SJSA1 (cell line): ENCODE data around the gene PTPN12. TPM values are rescaled to one million over a fixed set of nuclear protein-coding genes. Genes with fewer than 3 reads are reported as not detected.
"Not testable (repeated sequence)": the region's sequence is repeated elsewhere in the genome, so short reads cannot be mapped to it uniquely, and the experiment has no call there.

Experiments
- DNase-seq, 2 experiments: peaks; one replicate each; pipeline ENCODE4 v3.0.0-alpha.2; 2015 to 2020; ENCODE audit warnings: low spot score in 2 of 2, low read depth in 1 of 2
- H3K27ac ChIP-seq: fragments of 250-450 bp; sonication (Bioruptor Pico); 2 replicates; pipeline ENCODE4 v1.5.1; 2020; ENCODE audit warnings: mild to moderate bottlenecking, moderate library complexity
- H3K27me3 ChIP-seq: fragments of 250-450 bp; sonication (Bioruptor Pico); replicated peaks from 2 replicates; pipeline ENCODE4 v1.5.1; 2020; ENCODE audit warnings: mild to moderate bottlenecking, moderate library complexity
- H3K36me3 ChIP-seq: fragments of 250-450 bp; sonication (Bioruptor Pico); 2 replicates; pipeline ENCODE4 v1.5.1; 2020; ENCODE audit warnings: mild to moderate bottlenecking
- H3K4me1 ChIP-seq: fragments of 250-450 bp; sonication (Bioruptor Pico); replicated peaks from 2 replicates; pipeline ENCODE4 v1.6.1; 2021; ENCODE audit warnings: mild to moderate bottlenecking
- H3K4me3 ChIP-seq: fragments of 250-450 bp; sonication (Bioruptor Pico); 2 replicates; pipeline ENCODE4 v1.5.1; 2020; ENCODE audit warnings: mild to moderate bottlenecking
- H3K9me3 ChIP-seq: fragments of 250-450 bp; sonication (Bioruptor Pico); replicated peaks from 2 replicates; pipeline ENCODE4 v1.5.1; 2020; ENCODE audit warnings: mild to moderate bottlenecking
- total RNA-seq: library from RNA; depleted of rRNA; stranded (reverse); fragments of >200 nt; shearing (Covaris generic); gene quantifications from 2 replicates; pipeline ENCODE4 v1.2.3, GENCODE V29; 2014; rRNA removed

Gene PTPN12
- total RNA-seq: 24.7 and 34.8 TPM in 2 replicates

GRCh38 chr7:77537136-77537777, at the start of gene PTPN12:
TSS of gene PTPN12 (plus strand) at chr7:77537295. CDS start at chr7:77537547, 252 bp downstream.
- H3K27me3 ChIP-seq: no peaks in the 10 kb centered on the region
- H3K9me3 ChIP-seq: no peaks in the 10 kb centered on the region
- H3K27ac ChIP-seq: peak within 1 kb of the TSS; percentile 89
- peaks cover 20% of the 10 kb centered on the region for H3K36me3 ChIP-seq
- no peak for DNase-seq
- H3K4me1 ChIP-seq: peaks cover 12% of the 10 kb centered on the region
- H3K4me3 ChIP-seq: peak within 1 kb of the TSS; percentile 88

- Histone ChIP-seq H3K36me3 (no peaks in the 10 kb centered on the region), H3K4me3 (no peak overlapping the region), H3K27ac (no peak overlapping the region), H3K4me1 (no peaks in the 10 kb centered on the region), H3K27me3 (no peaks in the 10 kb centered on the region), H3K9me3 (no peaks in the 10 kb centered on the region)
- no peak for DNase-seq
Measured at GRCh38 chr7:77488986-77489385, 48.1 kb upstream of the PTPN12 start.

- Histone ChIP-seq H3K27ac (no peak overlapping the region), H3K27me3 (no peaks in the 10 kb centered on the region), H3K4me3 (no peak overlapping the region), H3K36me3 (no peaks in the 10 kb centered on the region), H3K9me3 (no peaks in the 10 kb centered on the region), H3K4me1 (no peaks in the 10 kb centered on the region)
- DNase-seq: no peak
Measured at GRCh38 chr7:77497079-77497478, 40.0 kb upstream of the PTPN12 start.

DNA sequence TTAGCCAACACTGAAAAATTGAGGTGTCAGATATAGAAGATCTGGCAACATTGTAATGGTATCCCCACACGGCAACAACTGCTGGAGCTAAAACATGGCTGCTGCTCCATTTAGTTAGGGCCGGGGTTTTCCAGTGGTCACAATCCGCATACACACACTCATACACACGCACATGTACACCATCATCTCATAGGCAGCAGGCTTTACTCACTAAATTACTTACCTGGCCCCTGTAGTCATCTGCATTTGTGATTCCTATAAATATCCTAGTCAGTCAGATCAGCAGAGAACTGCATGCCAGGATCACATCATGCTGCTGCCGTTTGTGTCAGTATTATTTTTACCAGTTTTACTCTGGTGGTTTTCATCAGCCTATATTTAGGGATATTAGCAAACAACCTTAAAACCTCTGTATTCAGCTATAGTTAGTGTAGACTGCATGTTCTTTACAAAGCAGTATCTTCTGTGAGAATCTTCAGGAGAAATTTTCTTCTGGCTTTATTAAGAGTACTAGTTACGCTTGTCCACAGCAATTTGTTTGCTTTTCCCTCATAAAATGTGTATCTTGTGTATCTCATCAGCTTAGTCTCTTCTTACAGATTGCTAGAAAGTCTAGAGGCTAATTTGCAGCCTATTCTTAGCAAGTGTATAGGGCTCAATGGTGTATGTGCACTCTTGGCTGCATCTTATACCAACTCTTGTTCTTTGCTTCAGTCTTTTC, 38.3 kb upstream of the PTPN12 start:
- H3K4me3 ChIP-seq: no peak overlapping the region
- no peaks in the 10 kb centered on the region for H3K9me3 ChIP-seq
- no peaks in the 10 kb centered on the region for H3K4me1 ChIP-seq
- no peak for DNase-seq
- no peaks in the 10 kb centered on the region for H3K27me3 ChIP-seq
- H3K27ac ChIP-seq: no peak overlapping the region
- H3K36me3 ChIP-seq: no peaks in the 10 kb centered on the region

GRCh38 chr7:77501192-77501515, 35.9 kb upstream of the PTPN12 start:
- Histone ChIP-seq H3K4me1 (peaks cover 16% of the 10 kb centered on the region), H3K4me3 (no peak overlapping the region), H3K36me3 (no peaks in the 10 kb centered on the region), H3K27me3 (no peaks in the 10 kb centered on the region), H3K27ac (no peak overlapping the region), H3K9me3 (no peaks in the 10 kb centered on the region)
- DNase-seq: no peak

DNA sequence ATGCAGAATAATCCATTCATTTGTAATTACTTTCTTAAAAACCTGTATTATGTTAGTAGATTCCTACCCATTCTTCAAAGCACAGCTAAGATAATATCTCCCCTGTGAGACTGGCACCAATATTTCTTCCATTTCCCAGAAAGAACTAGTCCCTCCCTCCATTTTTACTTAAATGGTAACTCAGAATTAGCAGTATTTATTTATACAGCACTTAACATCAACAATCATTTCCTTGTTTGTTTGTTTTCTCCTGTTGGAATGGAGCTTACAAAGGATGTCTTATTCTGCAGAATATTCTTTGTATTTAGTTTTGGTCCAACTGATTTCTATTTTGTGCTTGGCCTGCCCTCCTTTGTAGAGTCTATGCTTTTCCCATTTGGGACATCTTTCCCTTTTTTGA, 32.1 kb upstream of the PTPN12 start:
- peaks cover 16% of the 10 kb centered on the region for H3K4me1 ChIP-seq
- peak in 1 of 2 experiments; percentile 67 for DNase-seq
- no peaks in the 10 kb centered on the region for H3K27me3 ChIP-seq
- H3K27ac ChIP-seq: no peak overlapping the region
- no peaks in the 10 kb centered on the region for H3K9me3 ChIP-seq
- H3K36me3 ChIP-seq: no peaks in the 10 kb centered on the region
- H3K4me3 ChIP-seq: no peak overlapping the region

DNA sequence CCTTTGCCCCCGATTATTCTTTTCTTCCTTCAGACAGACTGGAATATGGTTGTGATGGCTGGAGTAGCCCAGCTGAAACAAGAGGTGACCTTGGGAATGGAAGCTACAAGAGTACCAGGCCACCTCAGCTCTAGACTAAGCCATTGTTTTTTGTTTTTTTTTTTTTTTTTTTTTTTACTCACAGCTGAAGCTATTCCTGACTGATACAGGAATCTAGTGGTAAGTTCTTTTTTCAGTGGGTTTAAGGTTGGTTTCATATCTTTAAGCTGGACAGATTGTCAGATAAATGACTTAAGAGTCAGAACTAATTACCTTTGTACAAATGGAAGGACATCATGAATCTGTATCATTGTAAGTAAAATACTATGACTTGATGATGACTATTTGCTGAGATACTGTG, 30.2 kb upstream of the PTPN12 start:
- Histone ChIP-seq H3K27ac (no peak overlapping the region), H3K27me3 (no peaks in the 10 kb centered on the region), H3K4me3 (no peak overlapping the region), H3K9me3 (no peaks in the 10 kb centered on the region), H3K4me1 (peaks cover 16% of the 10 kb centered on the region), H3K36me3 (no peaks in the 10 kb centered on the region)
- DNase-seq: no peak

DNA sequence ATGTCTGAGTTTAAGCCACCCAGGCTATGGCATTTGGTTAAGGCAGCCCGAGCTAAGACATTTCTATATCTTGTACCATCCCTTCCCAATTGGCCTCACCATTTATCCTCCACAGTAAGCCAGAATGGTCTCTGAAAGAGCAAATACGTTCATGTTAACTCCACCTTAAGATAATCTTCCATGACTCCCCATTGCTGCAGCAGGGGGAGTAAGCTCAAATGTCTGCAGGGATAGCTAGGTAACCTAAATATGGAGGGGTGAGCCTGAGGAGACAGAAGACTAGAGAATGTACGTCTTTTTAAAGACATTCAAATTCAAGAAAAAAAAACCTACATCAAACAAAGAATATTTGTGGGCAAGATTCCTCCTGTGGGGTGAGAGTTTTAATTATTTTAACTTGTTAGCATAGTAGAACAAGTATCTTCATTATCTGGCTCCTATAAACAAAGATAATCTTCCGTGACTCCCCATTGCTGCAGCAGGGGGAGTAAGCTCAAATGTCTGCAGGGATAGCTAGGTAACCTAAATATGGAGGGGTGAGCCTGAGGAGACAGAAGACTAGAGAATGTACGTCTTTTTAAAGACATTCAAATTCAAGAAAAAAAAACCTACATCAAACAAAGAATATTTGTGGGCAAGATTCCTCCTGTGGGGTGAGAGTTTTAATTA, 24.0 kb upstream of the PTPN12 start:
- H3K9me3 ChIP-seq, H3K36me3 ChIP-seq, H3K27ac ChIP-seq, H3K27me3 ChIP-seq, DNase-seq, H3K4me1 ChIP-seq, H3K4me3 ChIP-seq: not testable (repeated sequence)

DNA sequence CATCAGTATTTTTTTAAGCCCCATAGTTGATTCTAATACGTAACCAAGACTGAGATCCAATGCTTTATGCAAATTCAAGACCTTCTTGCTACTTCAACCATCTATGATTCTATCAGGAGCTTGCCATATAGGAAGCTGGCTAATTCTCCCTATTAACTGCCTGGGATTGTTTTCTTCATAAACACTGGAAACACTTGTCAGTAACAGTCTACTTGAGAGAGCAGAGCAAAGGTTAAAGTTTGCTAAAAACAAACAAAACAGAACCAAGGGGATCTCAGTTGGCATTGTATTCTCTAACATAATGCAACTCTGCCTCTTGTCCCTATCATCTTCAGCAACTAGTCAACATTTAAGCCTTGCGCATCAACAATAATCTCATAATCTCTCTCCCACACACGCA, 21.0 kb upstream of the PTPN12 start:
- H3K4me3 ChIP-seq: no peak overlapping the region
- no peak for DNase-seq
- H3K4me1 ChIP-seq: peaks cover 6% of the 10 kb centered on the region
- no peak overlapping the region for H3K27ac ChIP-seq
- H3K27me3 ChIP-seq: no peaks in the 10 kb centered on the region
- no peaks in the 10 kb centered on the region for H3K9me3 ChIP-seq
- H3K36me3 ChIP-seq: no peaks in the 10 kb centered on the region

GRCh38 chr7:77520261-77520660, 16.8 kb upstream of the PTPN12 start:
- Histone ChIP-seq H3K9me3 (no peaks in the 10 kb centered on the region), H3K4me1 (no peaks in the 10 kb centered on the region), H3K36me3 (no peaks in the 10 kb centered on the region), H3K27ac (no peak overlapping the region), H3K27me3 (no peaks in the 10 kb centered on the region), H3K4me3 (no peak overlapping the region)
- no peak for DNase-seq

DNA sequence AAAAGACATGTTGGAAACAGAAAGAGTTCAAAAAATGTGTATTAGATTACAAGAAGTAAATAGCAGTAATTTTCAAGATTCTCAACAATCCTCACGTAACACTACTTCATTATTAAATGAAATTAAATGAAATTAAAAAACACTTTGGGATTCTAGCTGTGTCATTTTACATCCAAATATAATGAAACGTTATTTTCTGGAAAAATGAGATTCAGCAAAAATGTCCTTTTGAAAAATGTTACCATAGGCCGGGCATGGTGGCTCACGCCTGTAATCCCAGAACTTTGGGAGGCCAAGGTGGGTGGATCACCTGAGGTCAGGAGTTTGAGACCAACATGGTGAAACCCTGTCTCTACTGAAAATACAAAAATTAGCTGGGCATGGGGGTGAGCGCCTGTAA, 15.6 kb upstream of the PTPN12 start:
- not testable (repeated sequence) for H3K4me1 ChIP-seq, H3K27me3 ChIP-seq, H3K4me3 ChIP-seq, H3K36me3 ChIP-seq, H3K9me3 ChIP-seq, H3K27ac ChIP-seq, DNase-seq

DNA sequence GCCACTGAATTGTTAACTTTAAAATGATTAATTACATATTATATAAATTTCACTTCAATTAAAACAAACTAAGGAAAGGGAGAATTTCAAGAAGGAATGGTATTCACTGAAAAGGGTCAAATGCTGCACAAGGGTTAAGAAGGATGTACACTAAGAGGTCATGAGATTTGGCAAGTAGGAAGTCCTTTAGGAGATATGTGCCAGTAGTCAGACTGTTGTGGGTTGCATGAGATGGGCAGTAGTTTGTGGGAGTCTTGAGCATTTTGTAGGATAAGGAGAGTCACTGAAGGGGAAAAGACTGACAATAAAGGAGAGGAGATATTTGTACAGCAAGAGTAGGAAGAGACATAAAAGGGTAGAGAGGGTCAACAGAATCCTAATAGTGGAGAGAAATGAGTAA, 12.4 kb upstream of the PTPN12 start:
- Histone ChIP-seq H3K36me3 (no peaks in the 10 kb centered on the region), H3K27ac (no peak overlapping the region), H3K4me3 (no peak overlapping the region), H3K27me3 (no peaks in the 10 kb centered on the region), H3K4me1 (no peaks in the 10 kb centered on the region), H3K9me3 (no peaks in the 10 kb centered on the region)
- DNase-seq: no peak

- H3K27me3 ChIP-seq: no peaks in the 10 kb centered on the region
- no peak overlapping the region for H3K4me3 ChIP-seq
- H3K4me1 ChIP-seq: no peaks in the 10 kb centered on the region
- DNase-seq: no peak
- H3K9me3 ChIP-seq: no peaks in the 10 kb centered on the region
- no peaks in the 10 kb centered on the region for H3K36me3 ChIP-seq
- H3K27ac ChIP-seq: no peak overlapping the region
Measured at GRCh38 chr7:77525231-77525630, 11.9 kb upstream of the PTPN12 start.

DNA sequence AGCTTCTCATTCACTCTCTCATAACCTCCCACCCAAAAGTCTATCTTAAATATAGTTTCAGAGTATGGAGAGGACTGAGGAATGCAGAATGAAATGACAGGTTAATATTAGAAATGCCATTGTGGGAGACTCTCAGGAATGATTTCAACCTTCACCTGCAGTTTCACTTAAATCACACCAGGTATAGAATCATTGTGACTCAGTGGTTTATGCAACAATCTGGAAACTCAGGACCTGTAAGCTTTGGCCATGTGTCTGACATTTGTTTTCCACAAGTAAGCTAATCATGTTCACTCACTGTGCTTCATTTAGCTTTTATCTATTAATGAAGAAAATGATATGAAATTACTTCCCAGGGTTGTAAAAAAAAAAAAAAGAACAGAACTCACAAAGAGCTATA, 8.7 kb upstream of the PTPN12 start:
- Histone ChIP-seq H3K27ac (no peak overlapping the region), H3K9me3 (no peaks in the 10 kb centered on the region), H3K36me3 (no peaks in the 10 kb centered on the region), H3K4me1 (no peaks in the 10 kb centered on the region), H3K4me3 (no peak overlapping the region), H3K27me3 (no peaks in the 10 kb centered on the region)
- DNase-seq: no peak
